Colon (tissue), 2 donors: ENCODE data around the gene FBXO24.
"Not testable (repeated sequence)": the region's sequence is repeated elsewhere in the genome, so short reads cannot be mapped to it uniquely, and the experiment has no call there.

ENCODE experiments used
- FAIRE-seq: peaks from 2 replicates; lab custom pipeline; 2012; peaks lifted over from hg19 to GRCh38; lab: Jason Lieb, UNC
- donor health status: control.
- donor health status: control.

Gene FBXO24

GRCh38 chr7:100586266-100587025 lies at the start of gene FBXO24:
FBXO24 (plus strand) TSS chr7:100586328; CDS start chr7:100586626, 298 bp downstream.
- FAIRE-seq, result peak; percentile 96

GRCh38 chr7:100536695-100537094 lies 49.4 kb upstream of the FBXO24 start:
- not testable (repeated sequence) for FAIRE-seq

GRCh38 chr7:100538348-100538653 lies 47.8 kb upstream of the FBXO24 start:
- no peak for FAIRE-seq

GRCh38 chr7:100538654-100539435 lies 47.3 kb upstream of the FBXO24 start, which contains the start of gene AGFG2:
AGFG2 (plus strand) TSS chr7:100539203; CDS start chr7:100539347, 144 bp downstream.
- peak; percentile 89 for FAIRE-seq

GRCh38 chr7:100539436-100540006 lies 46.6 kb upstream of the FBXO24 start:
- FAIRE-seq, result no peak

GRCh38 chr7:100540073-100540723 lies 45.9 kb upstream of the FBXO24 start:
- no peak for FAIRE-seq

GRCh38 chr7:100541309-100541708 lies 44.8 kb upstream of the FBXO24 start:
- not testable (repeated sequence) for FAIRE-seq

- FAIRE-seq, result no peak
Observed at GRCh38 chr7:100543586-100543985, 42.5 kb upstream of the FBXO24 start.

- no peak for FAIRE-seq
Observed at GRCh38 chr7:100544386-100544785, 41.7 kb upstream of the FBXO24 start.

GRCh38 chr7:100544967-100545359 lies 41.2 kb upstream of the FBXO24 start:
- FAIRE-seq, result no peak

GRCh38 chr7:100545360-100546128 lies 40.6 kb upstream of the FBXO24 start:
- FAIRE-seq, result no peak

- FAIRE-seq, result no peak
Observed at GRCh38 chr7:100546129-100546925, 39.8 kb upstream of the FBXO24 start.

GRCh38 chr7:100546926-100547800 lies 39.0 kb upstream of the FBXO24 start:
- no peak for FAIRE-seq

GRCh38 chr7:100547872-100548271 lies 38.3 kb upstream of the FBXO24 start:
- no peak for FAIRE-seq

- FAIRE-seq, result not testable (repeated sequence)
Observed at GRCh38 chr7:100548446-100548845, 37.7 kb upstream of the FBXO24 start.

- no peak for FAIRE-seq
Observed at GRCh38 chr7:100552532-100552931, 33.6 kb upstream of the FBXO24 start.

GRCh38 chr7:100553032-100553431 lies 33.1 kb upstream of the FBXO24 start:
- no peak for FAIRE-seq

GRCh38 chr7:100555701-100556100 lies 30.4 kb upstream of the FBXO24 start:
- no peak for FAIRE-seq

- no peak for FAIRE-seq
Observed at GRCh38 chr7:100556541-100556940, 29.6 kb upstream of the FBXO24 start.

GRCh38 chr7:100559127-100559526 lies 27.0 kb upstream of the FBXO24 start:
- no peak for FAIRE-seq
